ENCODE measurements around the gene ZNF765. TPM values are rescaled to one million over a fixed set of nuclear protein-coding genes. Genes with fewer than 3 reads are reported as not detected.
"Not testable (repeated sequence)": the region's sequence is repeated elsewhere in the genome, so short reads cannot be mapped to it uniquely, and the experiment has no call there.

Gene ZNF765
- polyA plus RNA-seq (ENCODE audit: insufficient read length in 12 of 12), result 10 to 100 TPM in 5 of 12 donors, 1 to 10 TPM in 6, not detected in 1; 8.3 to 17.2 (median 9.3) TPM
- long read RNA-seq, donor 1, result 0 reads
- long read RNA-seq, donor 2, full-length matches to known transcripts, result 2 of 2 reads
- long read RNA-seq, donor 2, partial matches to known transcripts, result 0 of 2 reads
- long read RNA-seq, donor 2, other reads (novel, unspliced or antisense), result 0 of 2 reads
- long read RNA-seq, donor 3, full-length matches to known transcripts, result 3 of 3 reads
- long read RNA-seq, donor 3, partial matches to known transcripts, result 0 of 3 reads
- long read RNA-seq, donor 3, other reads (novel, unspliced or antisense), result 0 of 3 reads
- long read RNA-seq, donor 4, result 0 reads
- long read RNA-seq, donor 5, full-length matches to known transcripts, result 2 of 2 reads
- long read RNA-seq, donor 5, partial matches to known transcripts, result 0 of 2 reads
- long read RNA-seq, donor 5, other reads (novel, unspliced or antisense), result 0 of 2 reads
- long read RNA-seq, donor 6, result 0 reads
- long read RNA-seq, donor 7, full-length matches to known transcripts, result 2 of 2 reads
- long read RNA-seq, donor 7, partial matches to known transcripts, result 0 of 2 reads
- long read RNA-seq, donor 7, other reads (novel, unspliced or antisense), result 0 of 2 reads
- long read RNA-seq, donor 8, full-length matches to known transcripts, result 2 of 2 reads
- long read RNA-seq, donor 8, partial matches to known transcripts, result 0 of 2 reads
- long read RNA-seq, donor 8, other reads (novel, unspliced or antisense), result 0 of 2 reads
- long read RNA-seq, donor 9, full-length matches to known transcripts, result 1 of 1 reads
- long read RNA-seq, donor 9, partial matches to known transcripts, result 0 of 1 reads
- long read RNA-seq, donor 9, other reads (novel, unspliced or antisense), result 0 of 1 reads
- long read RNA-seq, donor 10, full-length matches to known transcripts, result 1 of 1 reads
- long read RNA-seq, donor 10, partial matches to known transcripts, result 0 of 1 reads
- long read RNA-seq, donor 10, other reads (novel, unspliced or antisense), result 0 of 1 reads
- long read RNA-seq, donor 11, partial matches to known transcripts, result 0 of 1 reads
- long read RNA-seq, donor 11, other reads (novel, unspliced or antisense), result 0 of 1 reads

DNA sequence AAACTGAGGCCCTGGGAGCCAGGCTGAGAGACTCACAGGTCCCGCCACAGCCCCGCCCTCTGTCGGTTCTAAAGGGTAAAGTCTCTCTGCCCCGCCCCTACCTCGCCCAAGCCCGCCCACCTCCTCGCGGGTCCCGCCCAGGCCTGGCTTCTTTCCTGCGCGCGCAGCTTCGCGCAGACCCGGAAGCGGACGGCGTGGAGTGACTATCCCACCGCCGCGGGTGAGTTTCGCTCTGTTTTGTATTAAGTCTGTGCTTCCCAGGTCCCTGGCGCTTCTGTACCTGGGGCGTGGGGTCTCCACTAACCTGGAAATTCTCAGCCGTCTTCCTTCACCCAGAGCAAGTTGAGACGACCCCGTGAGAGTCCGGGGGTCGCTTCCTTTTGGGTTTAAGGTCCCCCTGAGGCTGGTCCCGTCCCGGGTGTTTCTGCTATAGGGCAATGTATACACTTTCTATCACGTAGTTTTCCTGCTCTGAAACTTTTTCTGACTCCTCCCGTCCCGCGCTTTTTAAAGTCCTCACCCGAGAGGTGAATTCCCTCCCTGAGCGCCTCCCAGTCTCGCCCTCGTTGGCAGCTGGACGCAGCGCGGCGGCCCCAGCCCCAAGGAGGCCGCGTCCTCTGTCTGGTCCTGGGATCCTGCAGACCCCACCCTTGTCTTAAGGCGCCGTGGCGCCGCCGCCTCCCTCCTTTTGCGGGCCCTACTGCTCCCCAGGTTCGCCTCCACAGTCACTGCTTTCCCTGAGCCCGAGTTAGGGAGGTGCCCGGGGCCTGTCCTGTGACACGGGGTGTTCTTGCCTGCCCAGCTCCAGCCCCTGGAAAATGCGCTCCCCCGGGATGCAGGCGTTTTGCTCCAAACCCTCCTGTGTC is at the start of gene ZNF765:
Gene ZNF765 (plus strand): TSS at position 176 of the 866 bp plus-strand sequence. CDS start 2,867 bp downstream, outside the sequence.
- DNase-seq, result peak; percentile 94

DNA sequence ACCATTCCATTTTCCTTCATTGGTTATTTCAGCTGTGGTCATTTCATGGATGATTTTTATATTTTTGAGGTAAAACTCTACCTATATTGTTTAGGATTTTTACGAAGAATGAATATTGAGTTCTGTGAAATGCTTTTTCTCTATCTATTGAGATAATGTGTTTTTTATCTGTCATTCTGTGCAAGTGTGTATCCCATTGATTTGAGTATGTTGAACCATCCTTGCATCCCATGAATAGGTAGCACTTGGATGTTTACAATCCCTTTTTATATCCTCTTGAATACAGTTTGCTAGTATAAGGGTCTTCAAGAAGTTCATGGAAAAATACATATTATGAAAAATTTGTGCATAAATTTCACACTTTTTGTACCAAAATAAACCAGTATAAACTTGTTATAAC is 39.2 kb upstream of the ZNF765 start:
- DNase-seq, result no peak

DNA sequence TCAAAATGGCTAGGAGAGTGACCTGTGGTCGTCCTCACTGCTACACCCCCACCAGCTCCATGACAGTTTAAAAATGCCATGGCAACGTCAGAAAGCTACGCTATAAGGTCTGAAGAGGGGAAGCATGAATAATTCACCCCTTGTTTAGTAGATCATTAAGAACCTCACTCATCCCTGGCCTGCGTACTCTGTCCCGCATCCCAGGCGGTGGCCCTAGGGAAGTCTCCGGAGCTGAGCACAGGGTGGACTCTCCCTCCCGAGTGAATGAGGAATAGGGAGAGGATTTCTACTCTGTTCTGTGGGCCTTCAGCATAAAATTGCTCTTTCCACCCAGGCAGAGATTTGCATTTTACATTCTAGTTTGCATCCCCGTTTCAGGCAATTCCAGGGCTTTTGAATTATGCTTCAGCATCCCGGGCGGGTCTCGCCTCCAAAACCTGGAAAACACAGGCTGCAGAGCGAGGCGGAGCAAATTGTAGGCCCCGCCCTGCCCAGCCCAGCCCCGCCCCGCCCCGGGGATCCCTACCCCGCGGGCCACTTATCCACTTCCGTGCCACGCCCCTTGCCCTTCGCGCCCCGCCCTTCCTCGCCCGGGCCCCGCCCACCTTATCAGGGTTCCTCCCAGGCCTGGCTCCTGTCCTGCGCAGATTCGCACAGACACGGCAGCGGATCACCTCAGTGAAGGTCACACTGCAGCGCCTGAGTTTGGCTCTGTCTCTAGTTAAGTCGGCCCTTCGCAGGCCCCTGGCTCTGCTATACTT is 36.9 kb upstream of the ZNF765 start:
- no peak for DNase-seq

DNA sequence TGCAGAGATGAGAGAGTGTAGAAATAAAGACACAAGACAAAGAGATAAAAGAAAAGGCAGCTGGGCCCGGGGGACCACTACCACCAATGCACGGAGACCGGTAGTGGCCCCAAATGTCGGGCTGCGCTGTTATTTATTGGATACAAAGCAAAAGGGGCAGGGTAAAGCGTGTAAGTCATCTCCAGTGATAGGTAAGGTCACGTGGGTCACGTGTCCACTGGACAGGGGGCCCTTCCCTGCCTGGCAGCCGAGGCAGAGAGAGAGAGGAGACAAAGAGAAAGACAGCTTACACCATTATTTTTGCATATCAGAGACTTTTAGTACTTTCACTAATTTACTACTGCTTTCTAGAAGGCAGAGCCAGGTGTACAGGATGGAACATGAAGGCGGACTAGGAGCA is 34.9 kb upstream of the ZNF765 start:
- DNase-seq, result not testable (repeated sequence)

DNA sequence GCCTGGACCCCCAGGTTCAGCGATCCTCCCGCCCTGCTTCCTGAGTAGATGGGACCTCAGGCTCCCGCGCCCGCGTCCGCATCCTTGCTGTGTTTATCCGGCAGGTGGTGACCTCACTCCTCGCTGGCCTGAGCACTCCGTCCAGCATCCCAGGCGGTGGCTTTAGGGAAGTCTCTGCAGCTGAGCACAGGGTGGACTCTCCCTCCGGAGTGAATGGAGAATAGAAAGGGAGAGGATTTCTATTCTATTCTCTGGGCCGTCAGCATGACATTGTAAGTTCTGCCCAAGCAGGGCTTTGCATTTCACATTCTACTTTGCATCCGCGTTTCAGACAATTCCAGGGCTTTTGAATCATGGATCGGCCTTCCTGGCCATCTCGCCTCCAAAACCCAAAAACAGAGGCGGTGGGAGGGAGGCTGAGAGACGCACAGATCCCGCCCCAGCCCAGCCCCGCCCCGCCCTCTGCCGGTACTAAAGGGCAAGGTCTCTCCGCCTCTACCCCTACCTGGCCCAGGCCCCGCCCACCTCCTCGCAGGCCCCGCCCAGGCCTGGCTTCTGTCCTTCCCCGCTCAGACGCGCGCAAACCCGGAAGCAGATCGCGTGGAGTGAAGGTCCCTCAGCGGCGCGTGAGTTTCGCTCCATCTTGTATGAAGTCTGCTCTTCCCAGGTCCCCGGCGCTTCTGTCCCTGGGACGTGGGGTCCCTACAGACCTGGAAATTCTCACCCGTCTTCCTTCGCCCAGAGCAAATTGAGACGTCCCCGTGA is 29.6 kb upstream of the ZNF765 start, which contains the start of gene ZNF525:
Gene ZNF525 (plus strand): TSS at position 572 of the 765 bp plus-strand sequence. CDS start 6,577 bp downstream, outside the sequence.
- peak; percentile 86 for DNase-seq

DNA sequence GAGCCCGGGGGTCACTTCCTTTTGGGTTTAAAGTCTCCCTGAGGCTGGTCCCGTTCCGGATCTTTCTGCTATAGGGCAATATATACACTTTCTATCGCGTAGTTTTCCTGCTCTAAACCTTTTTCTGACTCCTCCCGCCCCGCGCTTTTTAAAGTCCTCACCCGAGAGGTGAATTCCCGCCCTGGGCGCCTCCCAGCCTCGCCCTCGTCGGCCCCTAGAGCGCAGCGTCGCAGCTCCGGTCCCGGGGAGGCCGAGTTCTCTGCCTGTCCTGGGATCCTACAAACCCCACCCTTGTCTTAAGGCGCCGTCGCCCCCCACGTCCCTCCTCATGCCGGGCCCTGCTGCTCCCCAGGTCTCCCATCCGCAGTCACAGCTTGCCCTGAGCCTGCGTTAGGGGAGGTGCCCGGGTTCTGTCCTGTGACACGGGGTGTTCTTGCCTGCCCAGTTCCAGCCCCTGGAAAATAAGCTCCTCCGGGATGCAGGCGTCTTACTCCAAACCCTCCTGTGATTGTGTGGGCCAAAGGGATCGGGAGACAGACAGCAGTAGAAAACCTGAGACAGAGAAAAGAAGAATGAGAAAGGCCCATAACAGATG is 29.0 kb upstream of the ZNF765 start:
- no peak for DNase-seq

DNA sequence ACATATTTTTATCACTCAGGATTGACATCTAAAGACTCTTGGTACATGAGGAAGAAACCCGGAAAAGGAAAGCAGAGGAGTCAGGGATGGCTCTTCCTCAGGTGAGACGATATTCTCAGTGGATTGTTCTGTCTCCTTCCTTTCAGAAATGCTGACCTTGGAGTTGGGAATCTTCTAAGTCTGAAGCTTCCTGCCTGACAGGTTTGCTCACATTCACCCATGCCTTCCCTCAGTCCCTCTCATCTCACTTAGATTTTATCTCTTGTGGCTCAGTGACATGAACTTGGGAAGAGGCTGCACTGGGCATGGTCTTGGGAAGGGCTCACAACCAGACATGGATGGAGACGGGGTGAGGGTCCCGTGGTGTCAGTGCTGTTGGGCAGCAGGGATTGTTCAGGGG is 22.8 kb upstream of the ZNF765 start:
- DNase-seq, result no peak

DNA sequence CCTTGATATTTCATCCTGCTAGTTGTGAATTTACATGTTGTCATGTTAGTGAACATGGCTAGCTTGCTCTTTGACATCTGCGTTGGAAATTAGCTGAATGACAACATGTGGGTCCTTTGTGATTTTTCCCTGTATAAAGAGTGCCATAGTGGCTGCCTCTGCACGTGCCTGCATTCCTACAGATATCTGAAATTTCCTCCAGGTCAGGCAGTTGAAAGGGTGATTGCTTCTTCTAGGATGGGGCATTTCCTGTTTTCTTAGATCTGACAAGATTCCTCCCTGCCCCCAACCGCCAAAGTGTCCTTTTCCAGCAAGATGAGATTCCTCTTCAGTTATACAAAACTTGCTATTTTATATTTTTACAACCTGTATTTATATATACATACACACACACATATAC is 20.7 kb upstream of the ZNF765 start:
- no peak for DNase-seq

DNA sequence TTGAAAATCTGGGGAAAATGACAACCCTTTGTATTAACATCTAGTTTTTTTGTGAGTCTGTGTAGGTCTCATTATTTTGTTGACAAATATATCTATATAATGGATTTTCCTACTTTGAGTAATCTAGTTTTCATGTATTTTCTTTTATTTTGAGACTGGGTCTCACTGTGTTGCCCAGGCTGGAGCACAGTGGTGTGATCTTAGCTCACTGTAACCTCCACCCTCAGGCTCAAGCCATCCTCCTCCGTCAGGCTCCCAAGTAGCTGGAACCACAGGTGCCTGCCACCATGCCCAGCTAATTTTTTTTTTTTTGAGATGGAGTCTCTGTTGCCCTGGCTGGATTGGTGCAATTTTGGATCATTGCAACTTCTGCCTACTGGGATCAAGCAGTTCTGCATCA is 20.2 kb upstream of the ZNF765 start:
- no peak for DNase-seq

DNA sequence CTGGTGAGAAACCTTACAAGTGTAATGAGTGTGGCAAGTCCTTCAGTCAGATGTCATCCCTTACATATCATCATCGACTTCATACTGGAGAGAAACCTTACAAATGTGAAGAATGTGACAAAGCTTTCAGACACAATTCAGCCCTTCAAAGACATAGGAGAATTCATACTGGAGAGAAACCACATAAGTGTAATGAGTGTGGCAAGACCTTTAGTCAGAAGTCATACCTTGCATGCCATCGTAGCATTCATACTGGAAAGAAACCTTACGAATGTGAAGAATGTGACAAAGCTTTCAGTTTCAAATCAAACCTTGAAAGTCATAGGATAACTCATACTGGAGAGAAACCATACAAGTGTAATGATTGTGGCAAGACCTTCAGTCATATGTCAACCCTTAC is 13.6 kb upstream of the ZNF765 start:
- DNase-seq, result no peak

DNA sequence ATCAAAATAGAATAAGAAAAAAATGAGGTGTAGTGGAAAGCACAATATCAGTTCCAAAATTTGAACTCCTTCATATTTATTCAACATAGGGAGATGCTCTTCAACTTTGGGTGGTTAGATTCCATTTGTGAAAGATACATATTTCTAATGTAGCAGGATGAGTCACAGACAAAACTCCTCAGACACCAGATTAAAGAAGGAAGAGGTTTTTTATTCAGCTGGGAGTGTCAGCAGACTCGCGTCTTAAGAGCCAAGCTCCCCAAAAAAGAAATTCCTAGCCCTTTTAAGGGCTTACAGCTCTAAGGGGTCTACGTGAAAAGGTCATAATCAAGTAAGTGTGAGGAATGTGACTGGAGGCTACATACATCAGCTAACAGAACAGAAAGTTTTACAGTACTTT is 6.8 kb upstream of the ZNF765 start:
- DNase-seq, result no peak

DNA sequence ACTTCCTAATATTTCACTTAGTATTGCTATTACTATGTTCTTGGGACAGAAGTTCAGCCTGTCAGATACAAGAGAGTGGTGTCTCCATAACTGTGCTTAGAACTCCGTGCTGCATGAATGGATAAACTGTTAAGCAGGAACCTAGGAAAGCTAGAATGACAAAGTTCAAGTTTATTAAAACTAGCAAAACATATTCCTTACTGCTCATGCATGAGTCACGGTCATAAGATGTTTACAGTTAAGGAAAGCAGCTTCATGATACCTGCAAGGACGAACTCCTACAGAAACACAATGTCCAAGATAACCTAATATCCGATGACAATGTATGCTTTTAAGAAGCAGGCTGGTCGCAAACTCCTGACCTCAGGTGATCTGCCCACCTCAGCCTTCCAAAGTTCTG is 6.0 kb upstream of the ZNF765 start:
- DNase-seq, result no peak

DNA sequence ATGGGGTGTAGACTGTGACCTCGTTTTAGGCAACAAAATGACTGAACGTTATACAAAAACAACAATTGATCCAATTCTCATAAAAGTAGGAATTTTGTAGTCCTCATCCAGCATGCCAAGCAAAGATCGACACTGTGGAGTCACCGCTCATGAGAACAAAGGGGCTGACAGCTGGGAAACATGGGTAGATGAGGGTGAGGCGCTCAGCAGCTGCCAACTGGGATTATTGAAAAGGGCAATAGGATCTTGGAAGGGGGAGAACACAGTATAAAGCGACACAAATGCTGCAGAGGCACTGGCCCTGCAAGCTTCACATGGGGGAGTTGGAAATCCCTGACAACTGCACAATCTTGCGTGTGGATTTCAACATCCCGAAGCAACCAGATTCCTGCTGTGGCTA is 5.4 kb upstream of the ZNF765 start:
- peak; percentile 18 for DNase-seq

DNA sequence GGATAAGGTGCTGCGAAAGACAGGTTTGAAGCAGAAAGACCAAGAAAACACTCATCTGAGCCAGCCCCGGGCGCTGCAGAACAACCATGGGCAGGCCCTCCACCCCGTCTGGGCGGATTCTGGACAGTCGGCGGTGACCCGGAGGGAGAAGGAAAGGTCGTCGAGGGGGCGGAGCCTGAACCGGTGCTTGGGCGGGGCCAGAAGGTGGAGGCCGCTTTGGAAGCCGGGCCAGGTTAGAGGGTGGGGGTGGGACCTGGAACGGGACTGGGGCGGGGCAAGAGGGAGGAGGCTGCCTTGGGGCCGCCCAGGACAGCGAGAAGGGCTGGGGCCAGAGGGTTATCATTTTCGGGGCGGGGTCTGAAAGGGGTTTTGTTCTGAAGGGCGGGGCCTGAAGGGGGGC is 5.0 kb upstream of the ZNF765 start:
- no peak for DNase-seq

DNA sequence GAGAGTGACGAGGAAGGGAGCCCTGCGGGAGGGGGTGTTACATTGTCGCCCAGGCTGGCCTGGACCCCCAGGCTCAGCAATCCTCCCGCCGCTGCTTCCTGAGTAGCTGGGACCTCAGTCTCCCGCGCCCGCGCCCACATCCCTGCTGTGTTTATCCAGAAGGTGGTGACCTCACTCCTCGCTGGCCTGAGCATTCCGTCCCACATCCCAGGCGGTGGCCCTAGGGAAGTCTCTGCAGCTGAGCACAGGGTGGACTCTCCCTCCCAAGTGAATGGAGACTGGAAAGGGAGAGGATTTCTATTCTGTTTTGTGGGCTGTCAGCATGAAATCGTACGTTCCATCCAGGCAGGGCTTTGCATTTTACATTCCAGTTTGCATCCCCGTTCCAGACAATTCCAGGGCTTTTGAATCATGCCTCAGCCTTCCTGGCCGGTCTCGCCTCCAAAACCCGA is 401 bp upstream of the ZNF765 start:
- peak; percentile 53 for DNase-seq

DNA sequence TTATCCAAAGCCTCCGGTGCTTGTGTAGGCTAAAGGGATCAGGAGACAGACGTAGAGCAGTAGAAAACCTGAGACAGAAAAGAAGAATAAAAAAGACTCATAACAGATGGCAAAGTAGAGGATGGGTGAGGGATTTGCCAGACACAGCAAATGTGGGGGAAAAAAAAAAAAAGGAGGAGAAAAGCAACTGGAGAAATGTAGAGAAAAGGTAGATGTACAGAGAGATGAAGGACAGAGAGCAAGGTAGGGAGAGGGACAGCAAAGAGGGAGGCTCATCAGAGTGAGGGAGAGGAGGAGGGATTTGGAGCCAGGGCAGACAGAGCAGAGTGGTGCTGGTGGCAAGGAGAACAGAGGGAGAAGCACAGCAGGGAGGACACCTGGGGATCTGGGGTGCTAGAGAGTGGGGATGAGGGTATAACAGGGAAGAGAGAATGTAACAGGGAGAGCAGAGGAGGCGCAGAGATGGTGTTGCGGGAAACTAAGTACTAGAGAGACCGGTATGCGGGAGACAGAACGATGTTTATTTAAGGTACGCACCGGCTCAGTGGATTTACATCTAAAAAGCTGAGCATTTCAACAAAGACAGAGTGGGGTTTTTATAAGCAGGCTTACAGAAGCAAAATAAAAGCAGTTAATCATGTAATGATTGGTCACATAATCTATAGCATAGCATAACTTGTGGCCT is 1.0 kb downstream of the ZNF765 start:
- DNase-seq, result not testable (repeated sequence)

DNA sequence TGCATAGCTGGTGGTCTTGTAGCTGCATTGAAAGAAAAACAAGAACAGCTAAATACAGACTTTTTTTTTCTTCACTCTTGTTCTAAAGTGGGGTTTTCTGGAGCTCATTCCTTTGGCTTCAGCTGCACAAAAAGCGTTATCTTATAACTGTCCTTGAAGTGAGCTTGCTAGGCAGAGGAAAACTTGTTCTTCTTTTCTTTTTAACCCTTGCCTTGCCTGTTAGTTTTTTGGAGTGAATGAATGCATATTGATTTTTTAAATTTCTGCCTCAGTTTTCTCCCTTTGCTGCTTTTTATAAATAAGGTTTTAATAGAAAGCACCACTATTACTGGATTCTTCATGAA is 1.5 kb downstream of the ZNF765 start:
- DNase-seq, result no peak

DNA sequence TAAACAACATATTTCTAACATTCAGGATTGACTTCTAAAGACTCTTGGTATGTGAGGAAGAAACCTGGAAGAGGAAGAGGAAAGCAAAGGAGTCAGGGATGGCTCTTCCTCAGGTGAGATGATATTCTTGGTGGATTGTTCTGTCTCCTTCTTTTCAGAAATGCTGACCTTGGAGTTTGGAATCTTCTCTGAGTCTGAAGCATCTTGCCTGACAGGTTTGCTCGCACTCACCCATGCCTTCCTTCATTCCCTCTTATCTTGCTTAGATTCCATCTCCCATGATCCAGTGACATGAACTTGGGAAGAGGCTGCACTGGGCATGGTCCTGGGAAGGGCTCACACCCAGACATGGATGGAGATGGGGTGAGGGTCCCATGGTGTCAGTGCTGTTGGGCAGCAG is 3.0 kb downstream of the ZNF765 start:
- not testable (repeated sequence) for DNase-seq

Data from muscle of arm (tissue), 14 donors.